Activated effector memory CD4-positive, alpha-beta T cell treated with anti-CD3 and anti-CD28 coated beads, Interleukin-2, amount 50 U/mL, for 16 hours (primary cell): ENCODE data around the gene OR5K1.

ENCODE experiments used
- DNase-seq: peaks from one replicate; pipeline ENCODE4 v3.0.0-alpha.2; 2020

Gene OR5K1

DNA sequence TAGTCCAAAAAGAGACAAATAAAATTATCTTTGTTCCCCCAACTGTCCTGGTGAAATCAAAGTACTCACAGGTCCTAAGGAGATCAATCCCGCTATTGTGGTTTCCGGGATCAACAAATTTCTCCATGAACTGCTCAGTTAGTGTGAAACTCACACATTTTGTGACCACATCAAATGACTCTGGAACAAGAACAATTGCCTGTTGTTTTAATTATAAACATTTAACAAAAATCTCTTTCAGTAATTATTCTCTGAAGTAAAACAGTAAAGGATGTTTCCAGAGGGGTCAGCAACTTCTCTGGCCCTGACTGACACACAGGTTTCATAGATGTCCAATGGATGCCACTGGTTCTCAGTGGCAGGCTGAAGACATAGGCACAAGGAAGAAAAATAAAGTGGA is 55.8 kb downstream of the OR5K1 start:
- DNase-seq: no peak

DNA sequence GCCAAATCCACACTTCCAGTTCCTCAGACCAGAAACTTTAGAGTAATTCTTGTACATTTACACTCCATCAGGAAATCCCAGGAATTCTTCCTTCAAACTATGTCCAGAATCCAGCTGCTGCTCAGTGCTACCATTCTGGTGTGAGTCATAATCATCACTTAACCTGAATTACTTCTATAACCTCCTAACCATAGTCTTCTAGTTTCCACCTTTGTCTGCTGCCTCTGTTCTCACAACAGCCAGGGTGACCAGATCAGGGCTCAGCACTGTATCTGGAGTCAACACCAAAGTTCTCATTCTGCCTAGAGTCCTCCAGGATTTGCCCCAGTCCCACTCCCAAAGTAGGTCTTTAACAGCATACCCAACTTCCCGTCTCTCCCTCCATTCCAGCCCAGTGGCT is 56.4 kb downstream of the OR5K1 start:
- no peak for DNase-seq

DNA sequence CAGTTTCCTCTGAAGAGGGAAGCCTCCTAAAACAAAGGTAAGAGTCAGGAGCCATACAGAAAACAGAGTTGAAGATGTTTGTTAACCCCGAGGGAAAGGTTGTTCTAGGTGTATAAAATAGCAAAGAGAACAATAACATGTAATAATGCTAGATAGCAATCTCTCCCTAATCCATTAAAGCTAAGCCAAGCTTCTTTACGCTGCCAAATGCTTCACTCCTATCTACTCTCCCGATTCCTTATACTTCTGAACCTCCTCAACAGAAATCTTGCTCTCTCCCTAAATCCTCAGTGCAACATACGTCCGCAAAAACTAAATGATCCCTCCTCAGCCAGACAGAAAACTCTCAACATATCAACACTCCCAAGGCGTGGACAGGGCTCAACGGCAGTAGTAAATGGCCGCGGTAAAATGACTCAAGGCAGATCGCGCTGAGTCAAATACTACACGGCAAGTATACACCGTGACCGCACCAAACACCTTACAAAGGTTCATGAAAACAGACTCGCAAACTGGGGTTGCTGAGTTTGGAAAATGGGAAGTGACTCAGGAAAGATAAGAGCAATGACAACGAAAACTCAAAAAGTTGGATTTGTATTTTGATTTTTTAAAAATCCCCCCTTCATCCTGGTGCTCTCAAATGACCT is 59.0 kb downstream of the OR5K1 start:
- DNase-seq: peak; percentile 86
